ENCODE data around the gene NXPH3. TPM values are rescaled to one million over a fixed set of nuclear protein-coding genes. Genes with fewer than 3 reads are reported as not detected.

NXPH3 gene
- total and polyA plus RNA-seq, 2 of the 13 experiments (the other 11 are each of a cell fraction or from before 2014, with no cell fraction given): 0.04 to 0.58 TPM

DNA sequence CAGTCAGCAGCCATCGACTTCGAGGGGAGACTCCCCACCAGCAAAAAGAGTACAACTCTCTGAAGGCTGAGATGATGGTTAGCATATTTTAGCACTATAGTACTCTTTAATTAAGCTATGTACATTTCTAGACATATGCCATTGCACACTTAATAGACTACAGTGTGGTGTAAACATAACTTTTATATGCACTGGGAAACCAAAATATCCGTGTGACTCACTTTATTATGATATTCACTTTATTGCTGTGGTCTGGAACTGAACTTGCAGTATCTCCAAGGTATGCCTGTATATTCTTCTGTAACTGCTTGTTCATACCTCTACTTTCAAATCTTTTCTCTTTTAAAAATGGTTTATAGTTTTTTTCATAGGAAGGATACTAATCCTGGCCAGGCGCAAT lies 11.0 kb upstream of the NXPH3 start:
- no TSS peak for BruUV-seq (replicated peaks)
- Histone ChIP-seq H3K9me3 (ENCODE audit: low read length) (no peaks in the 10 kb centered on the region), H3K36me3 (replicated peaks in 1 of 2; ENCODE audit: control insufficient read depth in 1 of 2, insufficient read depth in 2 of 2, low read length in 2 of 2) (no peaks in the 10 kb centered on the region), H3K4me1 (ENCODE audit: insufficient read depth, low read length) (peaks cover 30% of the 10 kb centered on the region), H3K4me3 (replicated peaks in 1 of 3; ENCODE audit: insufficient read depth in 1 of 3, low read depth in 2 of 3, low read length in 3 of 3) (no peak overlapping the region), H3K79me2 (ENCODE audit: insufficient read depth, low read length) (no peaks in the 10 kb centered on the region), H3K27ac (ENCODE audit: extremely low read length, insufficient read depth, low read length) (no peak overlapping the region), H3K27me3 (ENCODE audit: control insufficient read depth in 1 of 2, insufficient read depth in 2 of 2, low read length in 2 of 2) (no peaks in the 10 kb centered on the region), H2AFZ (ENCODE audit: low read length) (no peak overlapping the region), H3K9ac (ENCODE audit: insufficient read depth, low read depth, low read length) (no peak overlapping the region), H4K20me1 (ENCODE audit: insufficient read depth, low read length) (no peaks in the 10 kb centered on the region), H3K4me2 (ENCODE audit: low read depth, low read length) (no peak overlapping the region)
- ChIA-PET CTCF (ENCODE audit: low intra/inter-chr PET ratio, low total read pairs) (no interaction called here), POLR2A (interaction anchor here (1.5 kb wide), 1 partner anchor 8 kb away, joined by 4 read pairs; no protein-coding TSS in a partner anchor)
- FAIRE-seq (no peak), DNase-seq (ENCODE audit: low spot score) (no peak), ATAC-seq (no peak)
- in situ Hi-C loops (cut with HindIII; ENCODE audit: extremely low pct_ligation_motif_present, low pct_unique_long_range_greater_than_20kb) (loop anchor here (5.0 kb wide), 4 partner anchors 138 to 433 kb away; partner anchors contain the start of genes DLX3, KAT7 and TAC4), intact Hi-C loops (cut with micrococcal nuclease; ENCODE audit: unreplicated experiment) (loop anchor here (5.0 to 10.0 kb wide), 2 partner anchors 290 to 433 kb away; partner anchors contain the start of gene DLX3)
- WGBS (ENCODE audit: low lambda C conversion rate): 62% methylated on average over 4 of the region's 4 CpGs
- TF ChIP-seq NBN (conservative IDR thresholded peaks at IDR 0.05): no peak
- TF ChIP-seq ESRRA (CRISPR knock-in tag; IDR thresholded peaks at IDR 0.05; ENCODE audit: low read depth): no peak
- TF ChIP-seq EP300 (IDR thresholded peaks at IDR 0.05; ENCODE audit: low read depth in 2 of 2, low read length in 2 of 2): no peak
- no peak for TF ChIP-seq EP300 (CRISPR knock-in tag; IDR thresholded peaks at IDR 0.05; ENCODE audit: borderline replicate concordance)
- TF ChIP-seq HHEX (CRISPR knock-in tag; IDR thresholded peaks at IDR 0.05): no peak
- no peak for TF ChIP-seq ZNF546 (CRISPR knock-in tag; conservative IDR thresholded peaks at IDR 0.05)
- TF ChIP-seq, protein P1, sequence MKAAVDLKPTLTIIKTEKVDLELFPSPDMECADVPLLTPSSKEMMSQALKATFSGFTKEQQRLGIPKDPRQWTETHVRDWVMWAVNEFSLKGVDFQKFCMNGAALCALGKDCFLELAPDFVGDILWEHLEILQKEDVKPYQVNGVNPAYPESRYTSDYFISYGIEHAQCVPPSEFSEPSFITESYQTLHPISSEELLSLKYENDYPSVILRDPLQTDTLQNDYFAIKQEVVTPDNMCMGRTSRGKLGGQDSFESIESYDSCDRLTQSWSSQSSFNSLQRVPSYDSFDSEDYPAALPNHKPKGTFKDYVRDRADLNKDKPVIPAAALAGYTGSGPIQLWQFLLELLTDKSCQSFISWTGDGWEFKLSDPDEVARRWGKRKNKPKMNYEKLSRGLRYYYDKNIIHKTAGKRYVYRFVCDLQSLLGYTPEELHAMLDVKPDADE (CRISPR knock-in tag; IDR thresholded peaks at IDR 0.05): no peak
- no peak for TF ChIP-seq SALL2 (CRISPR knock-in tag; IDR thresholded peaks at IDR 0.05)

Measured in HepG2 (cell line).